ENCODE data around the gene KRTAP10-6. TPM values are rescaled to one million over a fixed set of nuclear protein-coding genes. Genes with fewer than 3 reads are reported as not detected.
"Not testable (repeated sequence)": the region's sequence is repeated elsewhere in the genome, so short reads cannot be mapped to it uniquely, and the experiment has no call there.

The KRTAP10-6 gene
- total RNA-seq, 2 donors from 2014 or later = not detected

DNA sequence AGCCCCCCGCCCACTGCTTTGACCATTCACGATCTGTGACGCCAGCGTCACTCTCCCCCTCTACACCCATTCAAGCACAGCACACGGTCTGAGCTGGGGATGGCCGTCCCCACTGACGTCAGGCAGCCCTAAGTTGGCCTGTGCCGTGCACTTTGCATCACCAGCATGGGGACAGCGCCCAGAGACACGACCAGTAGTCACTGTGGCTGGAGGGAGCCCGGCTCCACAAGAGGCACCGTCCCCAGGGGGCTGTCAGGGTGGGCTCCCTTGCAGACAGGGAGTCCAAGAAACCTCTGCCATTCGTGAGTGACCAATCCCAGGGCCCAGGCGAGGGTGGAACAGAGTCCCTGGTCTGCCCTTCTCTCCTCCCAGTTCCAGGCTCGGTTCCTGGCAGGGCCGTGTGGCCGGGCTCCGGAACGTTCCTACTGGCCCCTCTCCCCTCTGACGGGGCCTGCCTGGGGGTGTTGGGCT, 21.9 kb upstream of the KRTAP10-6 start:
- H3K27ac Mint-ChIP-seq = no peak overlapping the region
- ATAC-seq (replicated peaks in 1 of 2) = no peak
- H3K9me3 Mint-ChIP-seq = peaks cover 12 to 14% of the 10 kb centered on the region in 2 donors
- peaks cover 14 to 20% of the 10 kb centered on the region in 2 donors for H3K36me3 Mint-ChIP-seq (ENCODE audit: insufficient read depth in 2 of 2)
- H3K4me3 Mint-ChIP-seq = no peak overlapping the region
- no peak for DNase-seq
- peaks cover 24% of the 10 kb centered on the region for H3K4me1 Mint-ChIP-seq (ENCODE audit: low read depth)
- H3K27me3 Mint-ChIP-seq (ENCODE audit: low read depth) = no peaks in the 10 kb centered on the region

DNA sequence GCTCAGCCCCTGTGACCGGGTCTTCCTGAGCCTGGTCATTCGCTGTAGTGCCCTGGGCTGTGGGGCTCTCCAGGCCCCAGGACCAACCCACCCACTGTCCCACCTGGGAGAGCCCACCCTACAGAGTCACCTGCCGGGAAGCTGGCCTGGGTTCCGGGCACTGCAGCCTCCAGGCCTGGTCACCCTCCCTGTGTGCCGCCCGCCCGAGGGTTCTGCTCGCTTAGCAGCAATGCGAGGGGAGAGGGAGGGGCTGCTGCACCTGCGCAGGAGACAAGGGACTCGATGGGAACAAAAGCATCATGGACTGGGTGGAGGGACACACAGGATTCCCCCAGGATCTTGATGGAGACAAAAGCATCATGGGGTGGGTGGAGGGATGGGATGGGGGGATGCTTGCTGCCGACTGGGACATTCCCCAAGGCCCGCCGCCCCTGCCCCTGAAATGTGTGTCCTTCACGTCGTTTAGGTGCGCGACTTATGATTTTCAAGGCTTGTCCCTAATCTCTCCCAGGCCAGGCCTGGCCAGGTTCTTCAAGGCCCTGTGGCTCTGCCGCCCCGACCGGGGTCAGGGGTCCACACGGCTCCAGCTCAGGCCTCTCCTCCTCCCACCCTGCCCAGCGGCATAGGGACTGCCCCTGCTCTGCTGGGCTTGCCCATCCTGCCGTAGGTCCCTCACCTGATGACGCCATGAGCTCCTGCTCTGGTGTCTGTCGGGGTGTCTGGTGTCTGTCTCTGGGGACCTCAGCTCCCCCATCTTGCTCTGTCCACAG, 21.3 kb upstream of the KRTAP10-6 start:
- ATAC-seq (replicated peaks in 1 of 2) = no peak
- Mint-ChIP-seq H3K4me1 (ENCODE audit: low read depth) (peaks cover 18% of the 10 kb centered on the region), H3K36me3 (ENCODE audit: insufficient read depth in 2 of 2) (peaks cover 10 to 19% of the 10 kb centered on the region in 2 donors), H3K27ac (no peak overlapping the region), H3K27me3 (ENCODE audit: low read depth) (no peaks in the 10 kb centered on the region), H3K4me3 (no peak overlapping the region), H3K9me3 (peaks cover 12 to 13% of the 10 kb centered on the region in 2 donors)
- DNase-seq = no peak

DNA sequence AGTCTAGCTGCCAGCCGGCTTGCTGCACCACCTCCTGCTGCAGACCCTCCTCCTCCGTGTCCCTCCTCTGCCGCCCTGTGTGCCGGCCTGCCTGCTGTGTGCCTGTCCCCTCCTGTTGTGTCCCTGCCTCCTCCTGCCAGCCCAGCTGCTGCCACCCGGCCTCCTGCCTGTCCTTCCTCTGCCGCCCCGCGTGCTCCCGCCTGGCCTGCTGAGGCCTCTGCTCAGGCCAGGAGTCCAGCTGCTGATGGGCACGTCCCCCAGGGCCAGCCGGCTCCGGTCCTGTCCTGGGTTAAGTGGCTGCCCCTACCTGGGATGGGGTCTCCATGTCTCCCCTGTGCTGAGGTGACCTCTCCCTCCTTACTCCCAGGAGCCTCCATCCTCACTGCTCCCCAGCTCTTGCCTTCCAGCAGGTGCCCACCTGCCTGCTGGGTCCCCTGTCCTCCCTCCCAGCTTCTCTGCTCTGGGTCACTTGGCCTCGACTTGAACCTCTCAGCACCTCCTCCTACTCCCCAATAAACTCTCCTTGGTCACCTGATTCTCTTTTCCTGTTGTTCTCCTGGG, 20.4 kb upstream of the KRTAP10-6 start:
- Mint-ChIP-seq H3K4me1 (ENCODE audit: low read depth) (peaks cover 12% of the 10 kb centered on the region), H3K9me3 (peaks cover 9 to 11% of the 10 kb centered on the region in 2 donors), H3K27me3 (ENCODE audit: low read depth) (no peaks in the 10 kb centered on the region), H3K4me3 (no peak overlapping the region), H3K27ac (no peak overlapping the region), H3K36me3 (ENCODE audit: insufficient read depth in 2 of 2) (peaks cover 10 to 13% of the 10 kb centered on the region in 2 donors)
- DNase-seq (no peak), ATAC-seq (replicated peaks in 1 of 2) (no peak)

DNA sequence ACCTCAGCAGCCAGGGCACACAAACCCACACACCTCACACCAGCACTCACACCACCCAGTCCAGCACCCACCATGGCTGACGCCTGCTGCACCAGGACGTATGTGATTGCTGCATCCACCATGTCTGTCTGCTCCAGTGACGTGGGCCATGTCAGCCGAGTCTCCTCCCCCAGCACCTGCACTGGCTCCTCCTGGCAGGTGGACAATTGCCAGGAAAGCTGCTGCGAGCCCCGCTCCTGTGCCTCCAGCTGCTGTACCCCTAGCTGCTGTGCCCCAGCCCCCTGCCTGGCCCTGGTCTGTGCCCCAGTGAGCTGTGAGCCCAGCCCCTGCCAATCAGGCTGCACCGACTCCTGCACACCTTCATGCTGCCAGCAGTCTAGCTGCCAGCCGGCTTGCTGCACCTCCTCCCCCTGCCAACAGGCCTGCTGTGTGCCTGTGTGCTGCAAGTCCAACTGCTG, 19.8 kb upstream of the KRTAP10-6 start, which contains the start of gene KRTAP10-8:
TSS of gene KRTAP10-8 (plus strand) at position 51 of the 458 bp plus-strand sequence. CDS start at position 73, 22 bp downstream.
- Mint-ChIP-seq H3K27me3 (ENCODE audit: low read depth) (no peaks in the 10 kb centered on the region), H3K4me3 (no peak within 1 kb of the TSS), H3K36me3 (ENCODE audit: insufficient read depth in 2 of 2) (peaks cover 10 to 13% of the 10 kb centered on the region in 2 donors), H3K27ac (no peak within 1 kb of the TSS), H3K9me3 (peaks cover 9 to 11% of the 10 kb centered on the region in 2 donors), H3K4me1 (ENCODE audit: low read depth) (peaks cover 10% of the 10 kb centered on the region)
- ATAC-seq (replicated peaks in 1 of 2) = no peak
- DNase-seq = no peak

DNA sequence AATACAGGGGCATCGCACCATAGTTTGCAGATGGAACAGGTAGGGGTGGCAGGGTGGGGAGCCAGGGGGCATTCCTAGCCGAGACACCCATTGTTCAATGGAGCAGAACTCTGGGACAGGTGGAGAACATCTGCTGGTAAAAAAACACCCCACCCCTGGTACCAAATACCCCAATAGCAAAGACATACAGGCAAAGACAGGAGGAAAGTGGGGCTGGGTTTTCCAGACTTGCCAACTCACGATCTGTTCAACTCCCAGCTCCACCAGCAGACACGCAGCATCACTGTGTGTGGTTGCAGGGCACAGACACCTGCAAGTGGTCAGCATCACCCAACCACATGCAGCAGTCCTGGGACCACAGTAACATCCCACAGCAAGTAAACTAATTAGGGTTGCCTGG, 19.2 kb upstream of the KRTAP10-6 start:
- Mint-ChIP-seq H3K27me3 (ENCODE audit: low read depth) (no peaks in the 10 kb centered on the region), H3K36me3 (ENCODE audit: insufficient read depth in 2 of 2) (peaks cover 10 to 13% of the 10 kb centered on the region in 2 donors), H3K27ac (no peak overlapping the region), H3K9me3 (peaks cover 9 to 11% of the 10 kb centered on the region in 2 donors), H3K4me3 (no peak overlapping the region), H3K4me1 (ENCODE audit: low read depth) (peaks cover 5% of the 10 kb centered on the region)
- no peak for ATAC-seq (replicated peaks in 1 of 2)
- no peak for DNase-seq

DNA sequence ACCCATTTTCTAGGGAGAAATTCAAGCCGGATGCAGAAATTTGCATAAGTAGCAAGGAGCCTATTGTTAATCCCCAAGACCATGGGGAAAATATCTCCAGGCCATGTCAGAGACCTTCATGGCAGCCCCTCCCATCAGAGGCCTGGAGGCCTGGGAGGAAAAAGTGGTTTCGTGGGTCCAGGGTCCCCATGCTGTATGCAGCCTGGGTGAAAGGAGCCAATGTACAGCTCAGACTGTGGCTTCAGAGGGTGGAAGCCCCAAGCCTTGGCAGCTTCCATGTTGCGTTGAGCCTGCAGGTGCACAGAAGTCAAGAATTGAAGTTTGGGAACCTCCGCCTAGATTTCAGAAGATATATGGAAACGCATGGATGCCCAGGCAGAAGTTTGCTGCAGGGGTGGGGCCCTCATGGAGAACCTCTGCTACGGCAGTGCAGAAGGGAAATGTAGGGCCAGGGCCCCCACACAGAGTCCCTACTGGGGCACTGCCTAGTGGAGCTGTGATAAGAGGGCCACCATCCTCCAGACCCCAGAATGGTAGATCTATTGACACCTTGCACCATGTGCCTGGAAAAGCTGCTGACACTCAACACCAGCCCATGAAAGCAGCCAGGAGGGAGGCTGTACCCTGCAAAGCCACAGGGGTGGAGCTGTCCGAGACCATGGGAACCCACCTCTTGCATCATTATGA, 18.0 kb upstream of the KRTAP10-6 start:
- H3K4me3 Mint-ChIP-seq; DNase-seq; H3K4me1 Mint-ChIP-seq (ENCODE audit: low read depth); H3K27me3 Mint-ChIP-seq (ENCODE audit: low read depth); ATAC-seq (replicated peaks in 1 of 2); H3K27ac Mint-ChIP-seq: not testable (repeated sequence)
- Mint-ChIP-seq H3K36me3 (ENCODE audit: insufficient read depth in 2 of 2) (peaks cover 10 to 13% of the 10 kb centered on the region in 2 donors), H3K9me3 (peaks cover 9 to 12% of the 10 kb centered on the region in 2 donors)

DNA sequence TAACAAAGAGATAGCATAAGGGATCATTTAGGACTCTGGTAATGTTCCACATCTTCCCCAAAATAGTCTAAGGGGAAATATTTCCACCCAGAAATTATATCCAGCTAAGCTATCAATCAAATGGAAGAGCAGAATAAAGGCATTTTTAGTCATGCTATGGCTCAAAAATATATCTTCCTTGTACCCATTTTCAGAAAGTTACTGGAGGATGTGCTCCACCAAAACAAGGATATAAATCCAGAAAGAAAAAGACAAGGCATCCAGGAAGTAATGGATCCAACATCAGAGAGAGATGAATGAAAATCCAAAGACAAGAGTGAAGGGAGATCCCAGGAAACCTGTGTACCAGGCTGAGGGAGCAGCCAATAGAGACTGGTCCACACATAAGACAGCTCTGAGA, 16.9 kb upstream of the KRTAP10-6 start:
- H3K36me3 Mint-ChIP-seq (ENCODE audit: insufficient read depth in 2 of 2) = peaks cover 10 to 13% of the 10 kb centered on the region in 2 donors
- H3K4me3 Mint-ChIP-seq = no peak overlapping the region
- no peaks in the 10 kb centered on the region for H3K4me1 Mint-ChIP-seq (ENCODE audit: low read depth)
- H3K9me3 Mint-ChIP-seq = peaks cover 9 to 14% of the 10 kb centered on the region in 2 donors
- no peaks in the 10 kb centered on the region for H3K27me3 Mint-ChIP-seq (ENCODE audit: low read depth)
- ATAC-seq (replicated peaks in 1 of 2) (no peak), DNase-seq (no peak)
- no peak overlapping the region for H3K27ac Mint-ChIP-seq

DNA sequence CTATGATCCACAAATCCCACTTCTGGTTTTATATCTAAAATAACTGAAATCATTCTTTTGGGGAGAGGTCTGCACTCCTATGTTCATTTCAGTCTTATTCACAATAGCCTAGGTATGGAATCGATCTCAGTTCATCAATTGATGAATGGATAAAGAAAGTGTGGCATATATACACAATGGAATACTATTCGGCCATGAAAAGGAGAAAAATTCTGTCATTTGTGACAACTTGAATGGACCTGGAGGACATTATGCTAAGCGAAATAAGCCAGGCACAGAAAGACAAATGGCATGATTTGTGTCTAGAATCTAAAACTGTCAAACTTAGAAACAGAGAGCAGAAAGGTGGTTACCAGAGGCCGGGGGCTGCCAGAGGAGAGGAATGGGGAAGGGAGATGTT, 14.2 kb upstream of the KRTAP10-6 start:
- H3K4me1 Mint-ChIP-seq (ENCODE audit: low read depth) = no peaks in the 10 kb centered on the region
- H3K27ac Mint-ChIP-seq = no peak overlapping the region
- no peaks in the 10 kb centered on the region for H3K27me3 Mint-ChIP-seq (ENCODE audit: low read depth)
- H3K9me3 Mint-ChIP-seq = peaks cover 9 to 14% of the 10 kb centered on the region in 2 donors
- DNase-seq = no peak
- peaks cover 8 to 13% of the 10 kb centered on the region in 2 donors for H3K36me3 Mint-ChIP-seq (ENCODE audit: insufficient read depth in 2 of 2)
- ATAC-seq (replicated peaks in 1 of 2) = no peak
- H3K4me3 Mint-ChIP-seq = no peak overlapping the region

DNA sequence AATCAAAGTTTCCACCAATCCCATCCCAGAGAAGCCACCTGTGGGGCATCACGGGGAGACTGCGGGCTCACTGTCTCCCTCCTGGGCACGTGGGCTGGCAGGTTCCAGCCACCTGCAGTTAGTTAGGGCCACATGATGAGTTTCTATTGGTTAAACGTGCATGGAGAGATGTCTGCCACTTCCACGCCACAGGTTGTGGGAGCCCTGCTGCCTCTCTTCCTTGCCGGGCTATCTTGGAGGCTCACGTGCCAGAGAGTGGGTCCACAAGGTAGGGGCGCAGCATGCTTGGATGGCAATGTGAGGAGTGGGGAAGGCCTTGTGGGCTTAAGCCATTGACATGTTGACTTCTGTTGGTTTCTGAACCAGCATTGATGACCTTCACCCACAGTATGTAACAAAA, 11.6 kb upstream of the KRTAP10-6 start:
- ATAC-seq (replicated peaks in 1 of 2) (no peak), DNase-seq (no peak)
- Mint-ChIP-seq H3K4me3 (no peak overlapping the region), H3K27ac (no peak overlapping the region), H3K36me3 (ENCODE audit: insufficient read depth in 2 of 2) (peaks cover under 1 to 3% of the 10 kb centered on the region in 2 donors), H3K27me3 (ENCODE audit: low read depth) (no peaks in the 10 kb centered on the region), H3K9me3 (peaks cover 1 to 6% of the 10 kb centered on the region in 2 donors), H3K4me1 (ENCODE audit: low read depth) (no peaks in the 10 kb centered on the region)

DNA sequence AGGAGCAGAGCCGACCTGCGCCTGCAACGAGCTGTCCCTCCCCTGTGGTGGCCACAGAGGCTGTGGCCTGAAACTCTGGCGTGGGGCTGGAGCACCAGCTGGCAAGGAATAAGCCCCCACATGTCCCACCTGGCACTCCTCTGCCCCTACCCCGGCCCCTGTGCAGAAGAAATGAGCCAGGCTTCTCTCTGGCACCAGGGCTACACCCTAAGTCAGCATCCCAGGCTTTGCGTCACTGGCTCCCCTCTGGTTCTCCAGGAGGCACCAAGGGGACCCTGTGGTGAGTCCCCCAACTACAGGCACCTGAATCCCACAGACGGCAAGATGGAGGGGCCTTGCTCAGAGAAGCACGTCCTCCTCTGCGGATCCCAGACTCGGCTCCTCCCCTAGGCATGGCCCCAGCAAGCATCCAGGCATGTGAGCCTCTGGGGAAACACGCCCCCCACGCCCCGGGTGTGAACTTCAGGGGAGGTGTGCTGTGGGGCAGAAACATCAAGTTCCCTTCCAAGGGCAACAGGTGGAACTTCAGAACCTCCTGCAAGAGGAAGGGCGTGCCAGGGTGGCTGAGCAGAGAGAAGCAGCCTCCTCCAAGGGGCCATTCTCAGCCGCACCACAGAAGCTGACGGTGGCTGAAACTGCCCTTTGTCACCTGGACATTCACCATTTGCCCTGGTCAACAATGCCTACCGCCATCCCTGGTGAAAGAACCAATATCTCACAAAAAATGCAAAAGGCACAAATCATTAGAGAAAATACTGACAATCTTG, 11.0 kb upstream of the KRTAP10-6 start:
- Mint-ChIP-seq H3K4me1 (ENCODE audit: low read depth) (no peaks in the 10 kb centered on the region), H3K36me3 (ENCODE audit: insufficient read depth in 2 of 2) (peaks cover 0 to 2% of the 10 kb centered on the region in 2 donors), H3K4me3 (no peak overlapping the region), H3K9me3 (peaks cover 0 to 6% of the 10 kb centered on the region in 2 donors), H3K27me3 (ENCODE audit: low read depth) (no peaks in the 10 kb centered on the region), H3K27ac (no peak overlapping the region)
- ATAC-seq (replicated peaks in 1 of 2) (no peak), DNase-seq (no peak)

DNA sequence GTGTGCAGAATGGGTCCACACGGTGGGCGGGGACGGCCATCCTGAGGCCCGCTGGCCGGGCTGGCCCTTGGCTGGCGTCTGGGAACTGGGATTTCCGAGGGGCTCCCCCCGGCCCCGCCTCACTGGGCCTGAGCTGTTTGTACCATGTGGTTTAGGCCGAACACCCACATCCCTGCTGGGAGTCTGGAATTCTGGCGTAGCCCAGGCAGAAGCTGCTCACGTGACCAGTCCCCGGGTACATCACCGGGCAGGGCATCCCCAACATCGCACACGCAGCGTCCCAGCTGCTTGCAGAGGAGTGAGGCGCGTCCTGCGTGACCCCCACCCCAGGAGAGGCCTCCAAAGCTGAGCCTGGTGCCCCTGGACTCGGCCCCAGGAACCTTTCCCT, 10.2 kb upstream of the KRTAP10-6 start:
- no peak for DNase-seq
- Mint-ChIP-seq H3K4me1 (ENCODE audit: low read depth) (no peaks in the 10 kb centered on the region), H3K27me3 (ENCODE audit: low read depth) (no peaks in the 10 kb centered on the region), H3K36me3 (ENCODE audit: insufficient read depth in 2 of 2) (peaks cover 0 to 2% of the 10 kb centered on the region in 2 donors), H3K4me3 (no peak overlapping the region), H3K9me3 (peaks cover 1 to 6% of the 10 kb centered on the region in 2 donors), H3K27ac (no peak overlapping the region)
- no peak for ATAC-seq (replicated peaks in 1 of 2)

DNA sequence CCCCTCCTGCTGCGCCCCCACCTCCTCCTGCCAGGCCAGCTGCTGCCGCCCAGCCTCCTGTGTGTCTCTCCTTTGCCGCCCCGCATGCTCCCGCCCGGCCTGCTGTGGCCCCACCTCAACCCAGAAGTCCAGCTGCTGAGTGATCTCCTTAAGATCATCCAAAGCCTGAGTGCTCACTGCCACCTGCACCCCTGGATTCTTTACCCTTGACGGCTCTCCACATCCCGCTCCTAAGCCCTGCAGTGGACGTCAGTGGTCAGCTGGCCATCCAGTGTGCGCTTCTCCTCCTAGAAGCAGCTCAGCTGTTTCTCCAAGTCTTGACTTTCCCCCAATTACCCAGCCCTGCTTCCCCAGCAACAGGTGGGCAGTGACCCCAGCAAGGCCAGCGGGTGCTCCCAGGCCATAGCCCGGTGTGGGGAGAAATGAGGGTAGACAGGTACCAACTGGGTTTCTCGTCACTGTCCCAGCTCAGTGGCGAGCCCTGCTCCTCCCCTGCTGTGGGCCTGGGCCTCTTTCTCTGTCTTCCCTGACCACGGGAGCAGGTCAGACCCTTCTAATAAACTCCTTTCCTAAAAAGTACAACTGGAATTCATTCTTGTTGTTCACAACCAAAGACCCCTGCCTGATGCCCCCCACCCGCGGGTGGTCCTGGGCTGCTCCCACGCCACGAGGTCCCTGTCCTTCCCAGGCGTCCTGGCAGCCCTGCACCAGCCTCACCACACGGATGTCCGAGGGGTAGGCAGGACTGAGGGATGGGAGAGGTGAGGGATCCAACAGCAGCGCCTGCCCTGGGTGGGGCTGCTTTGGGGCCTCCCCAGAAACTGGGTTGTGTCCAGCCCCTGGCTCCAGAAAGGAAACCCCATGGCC, 9.5 kb upstream of the KRTAP10-6 start:
- Mint-ChIP-seq H3K36me3 (ENCODE audit: insufficient read depth in 2 of 2) (peaks cover 0 to 2% of the 10 kb centered on the region in 2 donors), H3K9me3 (peaks cover 1 to 6% of the 10 kb centered on the region in 2 donors), H3K27me3 (ENCODE audit: low read depth) (no peaks in the 10 kb centered on the region), H3K4me3 (no peak overlapping the region), H3K27ac (no peak overlapping the region), H3K4me1 (ENCODE audit: low read depth) (no peaks in the 10 kb centered on the region)
- DNase-seq (no peak), ATAC-seq (replicated peaks in 1 of 2) (no peak)
